ENCODE results near the gene SLC2A4RG.

Gene SLC2A4RG

GRCh38 chr20:63733117-63733516 lies 6.5 kb upstream of the SLC2A4RG start:
- in situ Hi-C loops (cut with MboI; ENCODE audit: low sequenced_read_pairs, unreplicated experiment) = no loop called here
- no peak for TF ChIP-seq CTCF (IDR thresholded peaks at IDR 0.05; ENCODE audit: borderline replicate concordance, control extremely low read depth, extremely low read depth, insufficient read depth, missing control alignments)

GRCh38 chr20:63733579-63734081 lies 5.9 kb upstream of the SLC2A4RG start:
- no peak for DNase-seq (ENCODE audit: low spot score)
- no peak for TF ChIP-seq CTCF (IDR thresholded peaks at IDR 0.05; ENCODE audit: borderline replicate concordance, control extremely low read depth, extremely low read depth, insufficient read depth, missing control alignments)
- in situ Hi-C loops (cut with MboI; ENCODE audit: low sequenced_read_pairs, unreplicated experiment) = no loop called here

More at GRCh38 chr20:63733117-63733516, 6.5 kb upstream of the SLC2A4RG start:
- no peak for DNase-seq (ENCODE audit: low spot score)

GRCh38 chr20:63734111-63734945 lies 5.2 kb upstream of the SLC2A4RG start:
- peak; percentile 21 for DNase-seq (ENCODE audit: low spot score)
- in situ Hi-C loops (cut with MboI; ENCODE audit: low sequenced_read_pairs, unreplicated experiment) = no loop called here
- no peak for TF ChIP-seq CTCF (IDR thresholded peaks at IDR 0.05; ENCODE audit: borderline replicate concordance, control extremely low read depth, extremely low read depth, insufficient read depth, missing control alignments)

GRCh38 chr20:63734946-63735858 lies 4.4 kb upstream of the SLC2A4RG start:
- in situ Hi-C loops (cut with MboI; ENCODE audit: low sequenced_read_pairs, unreplicated experiment) = no loop called here
- no peak for TF ChIP-seq CTCF (IDR thresholded peaks at IDR 0.05; ENCODE audit: borderline replicate concordance, control extremely low read depth, extremely low read depth, insufficient read depth, missing control alignments)
- no peak for DNase-seq (ENCODE audit: low spot score)

- in situ Hi-C loops (cut with MboI; ENCODE audit: low sequenced_read_pairs, unreplicated experiment) = no loop called here
- peak; percentile 57 for DNase-seq (ENCODE audit: low spot score)
- TF ChIP-seq CTCF (IDR thresholded peaks at IDR 0.05; ENCODE audit: borderline replicate concordance, control extremely low read depth, extremely low read depth, insufficient read depth, missing control alignments) = no peak
These were observed 3.5 kb upstream of the SLC2A4RG start, which contains the start of gene LIME1 for GRCh38 chr20:63735859-63736718. Gene LIME1 (plus strand): TSS chr20:63736664. CDS start chr20:63737550, 886 bp downstream.
